Measurements from ENCODE around the gene DAG1. TPM values are rescaled to one million over a fixed set of nuclear protein-coding genes. Genes with fewer than 3 reads are reported as not detected.

Gene DAG1
- total RNA-seq, 2 donors from 2014 or later, result 145 to 176 TPM

DNA sequence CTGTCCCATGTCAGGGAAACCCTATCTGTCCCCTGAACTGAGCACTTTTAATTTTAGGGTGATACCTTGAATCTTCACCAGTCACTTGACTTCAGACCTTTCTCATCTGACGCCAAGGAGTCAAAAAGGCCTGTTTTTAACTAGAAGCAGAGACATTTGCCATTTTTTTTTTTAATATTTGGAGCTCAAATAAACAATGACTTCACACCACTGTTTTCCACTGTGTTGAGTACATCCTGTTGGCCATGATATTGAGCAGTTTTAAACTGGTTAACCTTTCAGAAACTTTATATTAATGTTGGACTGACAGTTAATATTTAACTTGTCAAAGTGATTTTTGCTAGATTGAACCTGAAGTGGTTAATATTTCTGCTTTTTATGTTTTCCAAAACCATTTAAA, 28.2 kb downstream of the DAG1 start:
- no peaks in the 10 kb centered on the region for H3K9me3 ChIP-seq (ENCODE audit: control insufficient read depth, low read length)
- TF ChIP-seq CTCF (conservative IDR thresholded peaks at IDR 0.05), result no peak
- H3K27me3 ChIP-seq (ENCODE audit: control insufficient read depth, insufficient read depth, low read length, poor library complexity, severe bottlenecking), result no peaks in the 10 kb centered on the region
- DNase-seq, result no peak
- Mint-ChIP-seq H3K9me3 (no peaks in the 10 kb centered on the region), H3K36me3 (ENCODE audit: low read depth) (peaks cover 35% of the 10 kb centered on the region), H3K27ac (peak overlapping the region; percentile 48), H3K4me3 (no peak overlapping the region), H3K4me1 (no peaks in the 10 kb centered on the region), H3K27me3 (ENCODE audit: insufficient read depth) (no peaks in the 10 kb centered on the region)
- 93 to 100% methylated on average over 1 of the region's 1 CpG for WGBS, 2 experiments (ENCODE audit: insufficient coverage in 1 of 2, insufficient read length in 1 of 2)
- no peak overlapping the region for H3K9ac ChIP-seq (ENCODE audit: extremely low read depth, low read length, poor library complexity, severe bottlenecking)
- peaks cover 24% of the 10 kb centered on the region for H3K36me3 ChIP-seq (ENCODE audit: control insufficient read depth, insufficient read depth, low read length)
- no peak overlapping the region for H3K27ac ChIP-seq (ENCODE audit: low read depth, low read length)
- no peaks in the 10 kb centered on the region for H3K4me1 ChIP-seq (ENCODE audit: control insufficient read depth, insufficient read depth, low read length)
- H3K4me3 ChIP-seq (ENCODE audit: low read length), result no peak overlapping the region

- H3K27ac Mint-ChIP-seq, result no peak overlapping the region
- no peak overlapping the region for H3K4me3 Mint-ChIP-seq
- no peaks in the 10 kb centered on the region for H3K9me3 ChIP-seq (ENCODE audit: control insufficient read depth, low read length)
- H3K9me3 Mint-ChIP-seq, result no peaks in the 10 kb centered on the region
- H3K36me3 ChIP-seq (ENCODE audit: control insufficient read depth, insufficient read depth, low read length), result peaks cover 21% of the 10 kb centered on the region
- peaks cover 33% of the 10 kb centered on the region for H3K36me3 Mint-ChIP-seq (ENCODE audit: low read depth)
- H3K9ac ChIP-seq (ENCODE audit: extremely low read depth, low read length, poor library complexity, severe bottlenecking), result no peak overlapping the region
- no peak overlapping the region for H3K4me3 ChIP-seq (ENCODE audit: low read length)
- no peak for DNase-seq
- no peak overlapping the region for H3K27ac ChIP-seq (ENCODE audit: low read depth, low read length)
- no peak for TF ChIP-seq CTCF (conservative IDR thresholded peaks at IDR 0.05)
- H3K4me1 ChIP-seq (ENCODE audit: control insufficient read depth, insufficient read depth, low read length), result no peaks in the 10 kb centered on the region
- H3K27me3 ChIP-seq (ENCODE audit: control insufficient read depth, insufficient read depth, low read length, poor library complexity, severe bottlenecking), result no peaks in the 10 kb centered on the region
- H3K4me1 Mint-ChIP-seq, result no peaks in the 10 kb centered on the region
- no peaks in the 10 kb centered on the region for H3K27me3 Mint-ChIP-seq (ENCODE audit: insufficient read depth)
- WGBS, 2 experiments (ENCODE audit: insufficient coverage in 1 of 2, insufficient read length in 1 of 2), result 95% methylated on average over 3 of the region's 3 CpGs; no CpG with 5 or more reads in 1 of the 2 experiments
Observed at GRCh38 chr3:49498648-49499047, 28.6 kb downstream of the DAG1 start.

DNA sequence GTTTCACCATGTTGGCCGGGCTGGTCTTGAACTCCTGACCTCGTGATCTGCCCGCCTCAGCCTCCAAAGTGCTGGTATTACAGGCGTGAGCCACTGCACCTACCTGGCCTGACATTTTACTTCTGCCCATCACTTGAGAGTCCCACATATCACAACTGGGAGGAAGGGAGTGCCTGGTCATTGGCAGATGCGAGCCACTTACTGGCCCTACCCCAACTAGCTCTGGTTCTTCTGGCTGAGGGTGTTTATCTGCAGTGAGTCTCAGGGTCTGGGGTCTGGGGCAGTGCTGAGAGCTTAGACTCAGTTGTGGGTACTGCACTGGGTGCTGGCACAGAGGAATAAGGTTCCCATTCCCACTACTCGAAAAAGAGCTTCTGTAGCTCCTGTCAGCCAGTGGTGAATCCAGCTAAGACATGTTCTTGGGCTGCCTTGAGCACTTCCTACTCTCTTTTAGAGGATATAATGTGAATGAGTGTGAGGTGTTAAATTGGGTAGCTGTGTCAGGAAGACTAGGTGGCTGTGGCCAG, 30.2 kb downstream of the DAG1 start:
- peaks cover 18% of the 10 kb centered on the region for H3K36me3 ChIP-seq (ENCODE audit: control insufficient read depth, insufficient read depth, low read length)
- H3K9me3 ChIP-seq (ENCODE audit: control insufficient read depth, low read length), result no peaks in the 10 kb centered on the region
- no peak overlapping the region for H3K27ac ChIP-seq (ENCODE audit: low read depth, low read length)
- no peak overlapping the region for H3K27ac Mint-ChIP-seq
- no peak for DNase-seq
- no peaks in the 10 kb centered on the region for H3K4me1 ChIP-seq (ENCODE audit: control insufficient read depth, insufficient read depth, low read length)
- no peaks in the 10 kb centered on the region for H3K27me3 ChIP-seq (ENCODE audit: control insufficient read depth, insufficient read depth, low read length, poor library complexity, severe bottlenecking)
- H3K36me3 Mint-ChIP-seq (ENCODE audit: low read depth), result peaks cover 27% of the 10 kb centered on the region
- no peak overlapping the region for H3K9ac ChIP-seq (ENCODE audit: extremely low read depth, low read length, poor library complexity, severe bottlenecking)
- no peaks in the 10 kb centered on the region for H3K4me1 Mint-ChIP-seq
- no peak overlapping the region for H3K4me3 ChIP-seq (ENCODE audit: low read length)
- H3K9me3 Mint-ChIP-seq, result no peaks in the 10 kb centered on the region
- H3K27me3 Mint-ChIP-seq (ENCODE audit: insufficient read depth), result no peaks in the 10 kb centered on the region
- whole genome bisulfite sequencing, 2 experiments (ENCODE audit: insufficient coverage in 1 of 2, insufficient read length in 1 of 2), result 95 to 98% methylated on average over 3 to 6 of the region's 6 CpGs
- no peak for TF ChIP-seq CTCF (conservative IDR thresholded peaks at IDR 0.05)
- no peak overlapping the region for H3K4me3 Mint-ChIP-seq
